Neutrophil (primary cell): Measurements from ENCODE around the gene ELK3.

ENCODE experiments used
- H3K27ac ChIP-seq: fragments of 200-600 bp; sonication (generic); 2 replicates; pipeline ENCODE4 v1.5.1; 2016; ENCODE audit warnings: mild to moderate bottlenecking, moderate library complexity
- H3K27me3 ChIP-seq: fragments of 200-600 bp; sonication (generic); 2 replicates; pipeline ENCODE4 v1.6.0; 2016; ENCODE audit warnings: mild to moderate bottlenecking
- H3K36me3 ChIP-seq: fragments of 200-600 bp; sonication (generic); 2 replicates; pipeline ENCODE4 v1.5.1; 2017
- H3K4me1 ChIP-seq, 2 experiments: fragments of 200-600 bp in 1 of 2; sonication (generic) in 1 of 2; 1 replicate in 1 of 2; 2 replicates in 1 of 2; pipeline versions ENCODE4 v1.5.1 to v1.6.1; 2013 to 2016; ENCODE audit warnings: low read depth in 1 of 2, low read length in 1 of 2, mild to moderate bottlenecking in 1 of 2, moderate library complexity in 1 of 2; ENCODE audit not compliant: control insufficient read depth in 1 of 2, insufficient read depth in 1 of 2
- H3K4me3 ChIP-seq, 2 experiments: fragments of 200-600 bp in 1 of 2; sonication (generic) in 1 of 2; 1 replicate in 1 of 2; 2 replicates in 1 of 2; pipeline ENCODE4 v1.5.1; 2013 to 2016; ENCODE audit warnings: low read depth in 1 of 2, low read length in 1 of 2, mild to moderate bottlenecking in 1 of 2, moderate library complexity in 1 of 2
- H3K9me3 ChIP-seq: fragments of 200-600 bp; sonication (generic); 2 replicates; pipeline ENCODE4 v1.5.1; 2016
- TF ChIP-seq, protein P1 (sequence below): fragments of 200-600 bp; sonication (generic); IDR thresholded peaks from 2 replicates; pipeline ENCODE4 v1.5.1; 2016; ENCODE audit warnings: antibody characterized with exemption

ELK3 gene

DNA sequence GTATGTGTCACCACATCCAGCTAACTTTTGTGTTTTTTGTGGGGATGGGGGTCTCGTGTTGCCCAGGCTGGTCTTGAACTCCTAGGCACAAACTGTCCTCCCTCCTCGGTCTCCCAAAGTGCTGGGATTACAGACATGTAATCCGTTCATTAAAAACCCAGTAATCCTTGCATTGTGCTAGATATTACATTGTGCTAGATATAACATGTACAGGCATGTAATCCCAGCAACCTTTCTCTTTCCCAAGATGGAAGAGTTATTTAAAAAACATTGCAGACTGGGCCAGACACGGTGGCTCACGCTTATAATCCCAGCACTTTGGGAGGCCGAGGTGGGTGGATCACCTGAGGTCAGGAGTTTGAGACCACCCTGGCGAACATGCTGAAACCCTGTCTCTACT is 19.7 kb downstream of the ELK3 start:
- Histone ChIP-seq H3K27me3 (no peaks in the 10 kb centered on the region), H3K27ac (no peak overlapping the region), H3K9me3 (no peaks in the 10 kb centered on the region), H3K36me3 (no peaks in the 10 kb centered on the region), H3K4me1 (peaks cover 32 to 36% of the 10 kb centered on the region in 2 experiments), H3K4me3 (no peak overlapping the region)
- TF ChIP-seq, protein P1, sequence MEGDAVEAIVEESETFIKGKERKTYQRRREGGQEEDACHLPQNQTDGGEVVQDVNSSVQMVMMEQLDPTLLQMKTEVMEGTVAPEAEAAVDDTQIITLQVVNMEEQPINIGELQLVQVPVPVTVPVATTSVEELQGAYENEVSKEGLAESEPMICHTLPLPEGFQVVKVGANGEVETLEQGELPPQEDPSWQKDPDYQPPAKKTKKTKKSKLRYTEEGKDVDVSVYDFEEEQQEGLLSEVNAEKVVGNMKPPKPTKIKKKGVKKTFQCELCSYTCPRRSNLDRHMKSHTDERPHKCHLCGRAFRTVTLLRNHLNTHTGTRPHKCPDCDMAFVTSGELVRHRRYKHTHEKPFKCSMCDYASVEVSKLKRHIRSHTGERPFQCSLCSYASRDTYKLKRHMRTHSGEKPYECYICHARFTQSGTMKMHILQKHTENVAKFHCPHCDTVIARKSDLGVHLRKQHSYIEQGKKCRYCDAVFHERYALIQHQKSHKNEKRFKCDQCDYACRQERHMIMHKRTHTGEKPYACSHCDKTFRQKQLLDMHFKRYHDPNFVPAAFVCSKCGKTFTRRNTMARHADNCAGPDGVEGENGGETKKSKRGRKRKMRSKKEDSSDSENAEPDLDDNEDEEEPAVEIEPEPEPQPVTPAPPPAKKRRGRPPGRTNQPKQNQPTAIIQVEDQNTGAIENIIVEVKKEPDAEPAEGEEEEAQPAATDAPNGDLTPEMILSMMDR = no peak

GRCh38 chr12:96215919-96216273 is 21.7 kb downstream of the ELK3 start:
- Histone ChIP-seq H3K9me3 (no peaks in the 10 kb centered on the region), H3K4me3 (no peak overlapping the region), H3K4me1 (peaks cover 15% of the 10 kb centered on the region in 2 experiments), H3K36me3 (no peaks in the 10 kb centered on the region), H3K27me3 (no peaks in the 10 kb centered on the region), H3K27ac (no peak overlapping the region)
- TF ChIP-seq, protein P1 = no peak

- H3K9me3 ChIP-seq = no peaks in the 10 kb centered on the region
- peaks cover 10 to 18% of the 10 kb centered on the region in 2 experiments for H3K4me1 ChIP-seq
- no peak overlapping the region for H3K27ac ChIP-seq
- no peak overlapping the region for H3K4me3 ChIP-seq
- no peaks in the 10 kb centered on the region for H3K27me3 ChIP-seq
- TF ChIP-seq, protein P1 = no peak
- no peaks in the 10 kb centered on the region for H3K36me3 ChIP-seq
These were observed 25.0 kb downstream of the ELK3 start for GRCh38 chr12:96218989-96219678.

DNA sequence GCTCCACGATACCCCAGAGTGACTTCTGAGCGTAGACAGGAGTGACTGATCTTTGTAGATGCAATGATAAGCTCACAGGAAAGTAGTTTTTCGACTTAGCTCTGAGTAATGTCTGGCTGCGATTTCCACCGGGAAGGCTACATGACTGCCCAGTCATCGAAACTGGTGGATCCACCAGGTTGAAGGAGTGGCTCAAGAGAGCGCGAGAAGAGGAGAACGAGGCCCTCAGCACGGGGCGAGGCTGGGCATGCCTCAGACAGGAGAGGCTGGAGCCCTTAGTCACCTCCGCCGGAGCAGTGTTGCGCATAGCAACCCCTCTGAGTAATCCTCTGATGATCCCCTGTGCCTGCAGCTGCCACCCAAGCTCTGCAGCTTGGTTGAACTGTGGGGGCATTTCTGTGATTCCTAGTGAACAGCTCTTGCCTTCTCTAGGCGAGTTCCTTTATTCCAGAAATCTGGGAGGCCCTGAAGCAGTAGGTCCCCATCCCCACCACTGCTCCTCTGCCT is 25.6 kb downstream of the ELK3 start:
- no peak overlapping the region for H3K27ac ChIP-seq
- no peaks in the 10 kb centered on the region for H3K27me3 ChIP-seq
- no peak overlapping the region for H3K4me3 ChIP-seq
- H3K4me1 ChIP-seq = peaks cover 11 to 24% of the 10 kb centered on the region in 2 experiments
- no peaks in the 10 kb centered on the region for H3K9me3 ChIP-seq
- TF ChIP-seq, protein P1 = no peak
- no peaks in the 10 kb centered on the region for H3K36me3 ChIP-seq

- Histone ChIP-seq H3K4me3 (no peak overlapping the region), H3K4me1 (peaks cover 11 to 25% of the 10 kb centered on the region in 2 experiments), H3K27ac (no peak overlapping the region), H3K27me3 (no peaks in the 10 kb centered on the region), H3K9me3 (no peaks in the 10 kb centered on the region), H3K36me3 (no peaks in the 10 kb centered on the region)
- TF ChIP-seq, protein P1 = no peak
These were observed 26.7 kb downstream of the ELK3 start for GRCh38 chr12:96220902-96221301.
